Measurements from ENCODE around the gene H3-3A.

- TF ChIP-seq CTCF (IDR thresholded peaks at IDR 0.05; ENCODE audit: poor library complexity, severe bottlenecking) (peak; percentile 75), POLR2AphosphoS5 (IDR thresholded peaks at IDR 0.05) (no peak)
Measured at GRCh38 chr1:226063977-226064815, 1.7 kb downstream of the H3-3A start.

All from neural cell (in vitro differentiated cells).